ENCODE data around the gene GRIA4. TPM values are rescaled to one million over a fixed set of nuclear protein-coding genes. Genes with fewer than 3 reads are reported as not detected.
"Not testable (repeated sequence)": the region's sequence is repeated elsewhere in the genome, so short reads cannot be mapped to it uniquely, and the experiment has no call there.

GRIA4 gene
- total RNA-seq, 1 experiment from 2014 or later, result not detected

DNA sequence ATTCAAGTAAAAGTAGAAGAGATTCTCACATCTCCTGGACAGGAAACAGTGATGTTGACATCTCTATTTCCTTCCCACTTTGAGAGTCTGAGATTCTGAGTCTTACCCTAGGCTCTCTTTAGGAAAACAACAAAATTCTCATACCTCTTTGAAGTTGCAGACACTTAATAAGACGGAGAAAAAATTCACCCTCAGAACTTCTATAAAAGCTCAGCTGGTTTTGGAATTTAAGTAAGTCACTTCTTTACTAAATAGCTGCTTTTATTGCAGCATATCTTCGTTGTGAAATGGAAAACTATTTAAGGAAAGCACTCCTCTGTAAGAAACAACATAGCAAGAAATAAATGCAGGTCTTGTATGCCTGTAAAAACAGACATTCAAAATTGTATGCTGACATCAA is 333.0 kb downstream of the GRIA4 start:
- in situ Hi-C loops (cut with HindIII; ENCODE audit: low sequenced_read_pairs), result no loop called here
- no peak for DNase-seq (ENCODE audit: low spot score)

DNA sequence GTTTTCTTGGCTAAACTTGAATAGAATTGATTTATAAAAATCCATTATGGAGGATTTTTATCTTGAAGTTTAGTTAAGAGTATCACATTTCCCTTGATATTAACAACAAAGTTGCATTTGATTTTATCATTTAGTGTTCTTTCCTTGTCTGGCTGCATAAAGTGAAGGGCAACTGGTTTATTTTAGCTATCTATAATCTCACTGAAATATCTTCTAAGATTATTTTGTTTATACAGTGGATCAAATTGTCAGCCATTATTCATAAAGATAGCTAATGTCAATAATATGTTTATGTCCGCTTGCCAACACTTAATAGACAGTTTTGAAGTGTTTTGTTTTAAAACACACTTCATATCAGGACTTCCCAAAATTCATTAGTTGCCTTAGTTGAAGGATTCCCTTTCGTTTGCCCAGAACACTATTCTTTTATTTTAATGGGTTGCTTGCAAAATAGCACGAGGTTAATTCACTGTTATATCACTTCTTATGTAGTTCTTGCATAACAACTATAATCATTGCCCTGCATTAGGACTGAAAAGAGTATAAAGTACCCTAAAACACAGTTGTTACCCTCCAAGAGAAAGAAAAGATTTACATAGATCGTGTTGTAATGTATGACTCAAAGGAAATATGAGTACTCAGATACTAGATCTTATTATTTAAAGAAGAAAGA is 339.2 kb downstream of the GRIA4 start:
- in situ Hi-C loops (cut with HindIII; ENCODE audit: low sequenced_read_pairs), result no loop called here
- DNase-seq (ENCODE audit: low spot score), result no peak

GRCh38 chr11:105953886-105954285 is 344.0 kb downstream of the GRIA4 start:
- in situ Hi-C loops (cut with HindIII; ENCODE audit: low sequenced_read_pairs), result no loop called here
- DNase-seq (ENCODE audit: low spot score), result no peak

DNA sequence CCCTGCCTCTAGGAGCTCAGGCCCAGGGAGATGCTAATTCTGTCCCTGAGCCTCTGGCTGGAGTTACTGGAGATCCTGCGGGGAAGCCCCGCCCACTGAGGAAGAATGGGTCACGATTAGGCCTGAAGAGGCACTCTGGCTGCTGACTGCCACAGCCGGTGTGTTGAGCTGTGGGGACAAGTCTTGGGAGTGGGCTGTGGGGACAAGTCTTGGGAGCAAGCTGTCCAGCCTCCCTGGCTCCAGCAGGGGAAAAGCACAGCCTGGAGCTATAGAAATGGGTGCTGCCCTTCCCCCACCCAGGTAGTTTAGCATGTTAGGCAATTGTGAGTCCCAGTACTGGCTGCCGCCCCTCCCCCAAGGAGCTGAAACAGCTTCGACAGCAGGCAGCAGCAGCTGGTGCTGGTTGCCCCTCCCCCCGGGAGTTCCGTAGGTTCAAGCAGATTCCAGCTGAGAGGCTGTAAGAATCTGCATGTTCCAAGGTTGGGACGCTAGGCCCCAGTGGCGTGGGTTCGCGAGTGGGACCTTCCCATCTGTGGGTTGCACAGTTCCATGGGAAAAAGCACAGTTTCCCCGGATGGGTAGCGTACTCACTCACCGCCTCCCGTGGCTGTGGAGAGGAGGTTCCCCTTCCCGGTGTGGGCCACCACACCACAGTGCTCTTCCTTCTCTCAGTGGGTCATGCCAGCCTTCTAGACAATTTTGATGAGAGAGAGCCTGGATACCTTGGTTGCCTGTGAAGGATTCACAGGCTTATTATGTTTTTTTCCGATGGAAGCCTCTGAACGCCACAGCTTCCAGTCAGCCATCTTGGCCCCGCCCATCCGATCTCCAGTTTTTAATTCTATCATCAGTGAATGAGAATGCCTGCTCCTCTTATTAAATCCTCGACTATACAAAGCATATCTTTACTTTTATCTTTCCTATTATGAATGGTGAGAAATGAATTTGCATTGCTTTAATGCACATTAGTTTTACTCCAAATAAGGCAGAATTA is 350.7 kb downstream of the GRIA4 start:
- in situ Hi-C loops (cut with HindIII; ENCODE audit: low sequenced_read_pairs), result no loop called here
- no peak for DNase-seq (ENCODE audit: low spot score)

DNA sequence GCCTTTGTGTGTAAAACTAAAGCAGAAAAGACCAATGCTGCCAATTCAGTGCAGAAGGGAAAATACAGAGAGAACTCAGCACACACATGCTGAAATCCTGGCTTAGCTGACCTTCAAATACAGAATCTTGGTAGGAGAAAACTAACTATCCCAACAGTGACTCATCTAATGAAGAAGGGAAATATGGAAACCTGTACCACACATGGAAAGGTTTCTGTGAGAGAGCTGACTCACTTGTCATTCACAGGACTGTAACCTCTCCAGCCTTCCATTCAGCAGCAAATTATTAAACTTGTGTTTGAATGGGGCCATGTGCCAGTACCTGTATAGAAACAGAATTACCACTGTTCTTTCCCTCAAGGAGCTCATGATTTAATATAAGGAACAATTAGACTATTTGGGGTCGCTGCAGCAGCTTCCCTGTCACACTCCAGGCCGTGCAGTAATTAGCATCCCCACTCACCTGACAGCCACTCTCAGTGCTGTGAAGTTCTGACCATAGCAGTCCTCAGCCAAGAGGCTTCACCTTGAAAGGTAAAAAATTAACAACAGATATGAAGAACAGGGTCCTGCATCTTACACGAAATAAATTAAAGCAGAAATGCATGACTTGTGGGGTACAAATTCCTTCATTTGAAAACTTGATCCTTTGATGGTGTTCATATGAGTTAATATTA is 358.3 kb downstream of the GRIA4 start:
- in situ Hi-C loops (cut with HindIII; ENCODE audit: low sequenced_read_pairs), result no loop called here
- DNase-seq (ENCODE audit: low spot score), result peak; percentile 7

GRCh38 chr11:105969756-105970155 is 359.9 kb downstream of the GRIA4 start:
- in situ Hi-C loops (cut with HindIII; ENCODE audit: low sequenced_read_pairs), result no loop called here
- no peak for DNase-seq (ENCODE audit: low spot score)

GRCh38 chr11:105975128-105975527 is 365.3 kb downstream of the GRIA4 start:
- DNase-seq (ENCODE audit: low spot score), result no peak
- in situ Hi-C loops (cut with HindIII; ENCODE audit: low sequenced_read_pairs), result no loop called here

- DNase-seq (ENCODE audit: low spot score), result no peak
- in situ Hi-C loops (cut with HindIII; ENCODE audit: low sequenced_read_pairs), result no loop called here
Measured at GRCh38 chr11:105979997-105980703, 370.3 kb downstream of the GRIA4 start.

GRCh38 chr11:105986554-105986953 is 376.7 kb downstream of the GRIA4 start:
- no peak for DNase-seq (ENCODE audit: low spot score)
- in situ Hi-C loops (cut with HindIII; ENCODE audit: low sequenced_read_pairs), result no loop called here

GRCh38 chr11:105988197-105988596 is 378.3 kb downstream of the GRIA4 start:
- no peak for DNase-seq (ENCODE audit: low spot score)
- in situ Hi-C loops (cut with HindIII; ENCODE audit: low sequenced_read_pairs), result no loop called here

GRCh38 chr11:105989124-105989523 is 379.3 kb downstream of the GRIA4 start:
- DNase-seq (ENCODE audit: low spot score), result no peak
- in situ Hi-C loops (cut with HindIII; ENCODE audit: low sequenced_read_pairs), result no loop called here

GRCh38 chr11:105991888-105992287 is 382.0 kb downstream of the GRIA4 start:
- DNase-seq (ENCODE audit: low spot score), result no peak
- in situ Hi-C loops (cut with HindIII; ENCODE audit: low sequenced_read_pairs), result no loop called here

GRCh38 chr11:106001304-106002012 is 391.6 kb downstream of the GRIA4 start:
- DNase-seq (ENCODE audit: low spot score), result no peak
- in situ Hi-C loops (cut with HindIII; ENCODE audit: low sequenced_read_pairs), result no loop called here

- DNase-seq (ENCODE audit: low spot score); in situ Hi-C loops (cut with HindIII; ENCODE audit: low sequenced_read_pairs): not testable (repeated sequence)
Measured at GRCh38 chr11:106003094-106003493, 393.2 kb downstream of the GRIA4 start.

- DNase-seq (ENCODE audit: low spot score), result no peak
- in situ Hi-C loops (cut with HindIII; ENCODE audit: low sequenced_read_pairs), result no loop called here
Measured at GRCh38 chr11:106011481-106011880, 401.6 kb downstream of the GRIA4 start.

GRCh38 chr11:106012744-106013143 is 402.9 kb downstream of the GRIA4 start:
- in situ Hi-C loops (cut with HindIII; ENCODE audit: low sequenced_read_pairs), result no loop called here
- DNase-seq (ENCODE audit: low spot score), result peak; percentile 83

- in situ Hi-C loops (cut with HindIII; ENCODE audit: low sequenced_read_pairs), result no loop called here
- DNase-seq (ENCODE audit: low spot score), result no peak
Measured at GRCh38 chr11:106014035-106014434, 404.2 kb downstream of the GRIA4 start.

DNA sequence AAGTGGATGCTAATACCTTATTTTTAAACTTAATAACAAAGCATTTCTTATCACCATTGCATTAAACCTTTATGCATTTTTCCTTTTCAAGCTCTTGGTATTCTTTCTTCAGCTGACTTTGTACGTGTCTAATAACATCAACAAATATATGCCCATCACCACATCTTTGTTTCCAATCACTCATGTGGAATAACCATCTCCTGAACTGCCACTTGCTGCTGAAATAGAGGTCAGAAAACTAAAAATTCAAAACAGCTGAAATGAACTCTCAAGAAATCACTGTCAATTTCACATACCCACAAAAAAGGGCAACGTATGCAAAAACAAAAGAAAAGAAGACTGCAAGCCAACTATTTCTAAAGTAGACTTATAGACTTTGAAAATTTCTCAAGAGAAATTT is 404.7 kb downstream of the GRIA4 start:
- no peak for DNase-seq (ENCODE audit: low spot score)
- in situ Hi-C loops (cut with HindIII; ENCODE audit: low sequenced_read_pairs), result no loop called here

DNA sequence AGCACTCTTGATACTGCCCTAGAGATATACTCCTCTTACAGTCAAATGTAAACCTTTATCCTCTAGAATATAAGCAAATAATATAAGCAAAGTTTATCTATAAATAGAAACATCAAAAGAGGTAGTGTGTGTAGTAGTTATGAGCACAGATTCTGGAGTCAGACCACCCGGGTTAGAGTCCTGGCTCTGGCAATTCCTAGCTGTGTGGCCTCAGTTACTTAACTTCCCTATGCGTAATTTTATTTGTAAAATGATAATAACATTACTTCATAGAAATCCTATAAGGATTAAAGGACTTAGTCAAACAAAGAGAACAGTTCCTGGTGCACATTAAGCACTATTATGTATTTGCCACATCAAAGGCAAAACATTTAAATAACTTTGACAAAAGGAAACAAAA is 405.2 kb downstream of the GRIA4 start:
- no peak for DNase-seq (ENCODE audit: low spot score)
- in situ Hi-C loops (cut with HindIII; ENCODE audit: low sequenced_read_pairs), result no loop called here
